CD4-positive, alpha-beta memory T cell (primary cell): Measurements from ENCODE around the gene PDPN. TPM values are rescaled to one million over a fixed set of nuclear protein-coding genes. Genes with fewer than 3 reads are reported as not detected.

Experiments
- CTCF ChIA-PET: fragments of 350-600 bp; sonication (Branson Sonifier 250); formaldehyde crosslinking; loops from one replicate; lab custom pipeline; 2021; ENCODE audit warnings: inconsistent platforms; ENCODE audit not compliant: partially characterized antibody; lab: Charles Lee
- POLR2A ChIA-PET: fragments of 350-600 bp; sonication (Branson Sonifier 250); formaldehyde crosslinking; loops from one replicate; lab custom pipeline; 2021; ENCODE audit not compliant: partially characterized antibody; lab: Charles Lee
- DNase-seq, 5 donors: peaks; one replicate each; pipeline versions ENCODE4 v3.0.0 to v3.0.0-alpha.2; 2020 to 2022; ENCODE audit warnings: mixed read lengths in 1 of 5
- H3K27ac ChIP-seq: one replicate; pipeline ENCODE4 v1.7.0; 2013; ENCODE audit warnings: low read depth, low read length
- H3K27me3 ChIP-seq: 2 replicates; pipeline ENCODE4 v1.7.0; 2013; ENCODE audit warnings: mild to moderate bottlenecking, low read length, moderate library complexity; ENCODE audit not compliant: insufficient read depth
- H3K36me3 ChIP-seq: 2 replicates; pipeline ENCODE4 v1.7.0; 2013; ENCODE audit warnings: mild to moderate bottlenecking, low read length, moderate library complexity; ENCODE audit not compliant: insufficient read depth
- H3K4me1 ChIP-seq: 2 replicates; pipeline ENCODE4 v1.7.0; 2013; ENCODE audit warnings: mild to moderate bottlenecking, low read length, moderate library complexity; ENCODE audit not compliant: insufficient read depth
- H3K4me3 ChIP-seq, 2 donors: one replicate each; pipeline ENCODE4 v1.7.0; 2013; ENCODE audit warnings: low read length in 2 of 2, mild to moderate bottlenecking in 1 of 2
- H3K9me3 ChIP-seq, 2 donors: one replicate each; pipeline ENCODE4 v1.7.0; 2013; ENCODE audit warnings: low read length in 2 of 2, control low read depth in 1 of 2; ENCODE audit not compliant: control insufficient read depth in 1 of 2
- H3K27ac Mint-ChIP-seq, 7 donors: one replicate each; pipeline ENCODE4 v1.8.0; 2020 to 2021; ENCODE audit warnings: mixed read lengths in 7 of 7, mild to moderate bottlenecking in 6 of 7, inconsistent platforms in 3 of 7, moderate library complexity in 3 of 7
- H3K27me3 Mint-ChIP-seq, 2 donors: one replicate each; pipeline ENCODE4 v1.8.0; 2020 to 2021; ENCODE audit warnings: mixed read lengths in 2 of 2
- H3K36me3 Mint-ChIP-seq, 2 donors: one replicate each; pipeline ENCODE4 v1.8.0; 2020 to 2021; ENCODE audit warnings: mixed read lengths in 2 of 2, inconsistent platforms in 1 of 2, mild to moderate bottlenecking in 1 of 2
- H3K4me1 Mint-ChIP-seq, 4 donors: one replicate each; pipeline ENCODE4 v1.8.0; 2020 to 2021; ENCODE audit warnings: mixed read lengths in 4 of 4, mild to moderate bottlenecking in 1 of 4
- H3K4me3 Mint-ChIP-seq, 8 donors: one replicate each; pipeline ENCODE4 v1.8.0; 2020 to 2021; ENCODE audit warnings: mixed read lengths in 8 of 8, mild to moderate bottlenecking in 7 of 8, moderate library complexity in 6 of 8, inconsistent platforms in 3 of 8
- H3K9me3 Mint-ChIP-seq, 8 donors: one replicate each; pipeline ENCODE4 v1.8.0; 2020 to 2021; ENCODE audit warnings: mixed read lengths in 8 of 8, mild to moderate bottlenecking in 5 of 8, inconsistent platforms in 3 of 8, moderate library complexity in 1 of 8
- intact Hi-C: fragments of 100-400 bp; cut with micrococcal nuclease; formaldehyde crosslinking; loops from one replicate; pipeline ENCODE4 v1.15.1; 2023
- polyA plus RNA-seq, 2 donors: library from polyadenylated mRNA; unstranded; fragments of 300-500 nt; fragmentation: Illumina TruSeq; gene quantifications; one replicate each; pipeline ENCODE4 v1.2.3, GENCODE V29; 2021
- total RNA-seq, 2 experiments: library from RNA; stranded (reverse); gene quantifications; one replicate each; pipeline ENCODE4 v1.2.3, GENCODE V29; 2021

Gene PDPN
- total and polyA plus RNA-seq, 4 experiments from 2014 or later: not detected

GRCh38 chr1:13543451-13544220, 40.0 kb upstream of the PDPN start:
- CTCF ChIA-PET: no interaction called here
- POLR2A ChIA-PET: no interaction called here
- no peaks in the 10 kb centered on the region for H3K36me3 Mint-ChIP-seq

GRCh38 chr1:13544221-13544556, 39.4 kb upstream of the PDPN start:
- H3K9me3 ChIP-seq: no peaks in the 10 kb centered on the region
- H3K27me3 ChIP-seq: no peaks in the 10 kb centered on the region
- no peaks in the 10 kb centered on the region for H3K36me3 Mint-ChIP-seq
- ChIA-PET CTCF (no interaction called here), POLR2A (no interaction called here)
- DNase-seq: no peak
- peaks cover 6 to 15% of the 10 kb centered on the region in 2 donors for H3K27me3 Mint-ChIP-seq
- peaks cover 0 to 3% (median 0%) of the 10 kb centered on the region in 8 donors for H3K9me3 Mint-ChIP-seq
- intact Hi-C loops: no loop called here
- H3K4me1 ChIP-seq: no peaks in the 10 kb centered on the region
- no peak overlapping the region for H3K4me3 ChIP-seq
- no peaks in the 10 kb centered on the region for H3K36me3 ChIP-seq
- H3K27ac ChIP-seq: no peak overlapping the region
- no peak overlapping the region for H3K27ac Mint-ChIP-seq
- H3K4me1 Mint-ChIP-seq: no peaks in the 10 kb centered on the region
- H3K4me3 Mint-ChIP-seq: no peak overlapping the region

More at GRCh38 chr1:13543451-13544220, 40.0 kb upstream of the PDPN start:
- no peaks in the 10 kb centered on the region for H3K4me1 Mint-ChIP-seq
- no peak overlapping the region for H3K4me3 ChIP-seq
- no peak for DNase-seq
- H3K9me3 Mint-ChIP-seq: peaks cover 0 to 3% (median 0%) of the 10 kb centered on the region in 8 donors
- no peak overlapping the region for H3K4me3 Mint-ChIP-seq
- H3K9me3 ChIP-seq: no peaks in the 10 kb centered on the region
- peak overlapping the region in 1 of 7 donors; percentile 66 for H3K27ac Mint-ChIP-seq
- H3K27me3 Mint-ChIP-seq: peaks cover 6 to 11% of the 10 kb centered on the region in 2 donors
- no peaks in the 10 kb centered on the region for H3K36me3 ChIP-seq
- H3K4me1 ChIP-seq: no peaks in the 10 kb centered on the region
- no peak overlapping the region for H3K27ac ChIP-seq
- no peaks in the 10 kb centered on the region for H3K27me3 ChIP-seq
- intact Hi-C loops: no loop called here

DNA sequence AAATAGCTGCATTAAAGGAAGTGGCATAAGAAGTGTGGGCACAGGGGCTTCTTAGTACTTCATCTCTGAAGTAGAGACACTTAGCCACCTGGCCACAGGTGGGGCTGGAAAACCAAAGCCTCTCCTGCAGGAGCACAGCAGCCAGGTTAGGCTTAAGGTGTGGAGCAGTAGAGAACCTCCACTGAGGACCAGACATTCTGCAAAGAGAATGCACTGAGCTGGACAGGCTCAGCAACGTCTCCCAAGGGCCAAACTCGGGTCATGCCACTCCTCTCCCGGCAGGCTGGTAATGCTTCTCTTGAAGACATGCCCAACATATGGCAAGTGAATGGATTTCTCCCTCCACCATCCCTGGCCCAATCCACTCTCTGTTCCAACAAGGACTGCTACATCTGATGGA, 36.8 kb upstream of the PDPN start:
- Histone ChIP-seq H3K9me3 (no peaks in the 10 kb centered on the region), H3K4me1 (no peaks in the 10 kb centered on the region), H3K4me3 (no peak overlapping the region), H3K27ac (no peak overlapping the region), H3K36me3 (no peaks in the 10 kb centered on the region), H3K27me3 (no peaks in the 10 kb centered on the region)
- Mint-ChIP-seq H3K4me1 (no peaks in the 10 kb centered on the region), H3K4me3 (no peak overlapping the region), H3K36me3 (no peaks in the 10 kb centered on the region), H3K27me3 (peaks cover 4 to 15% of the 10 kb centered on the region in 2 donors), H3K9me3 (peaks cover 0 to 3% (median 0%) of the 10 kb centered on the region in 8 donors), H3K27ac (no peak overlapping the region)
- intact Hi-C loops: no loop called here
- POLR2A ChIA-PET: no interaction called here
- CTCF ChIA-PET: no interaction called here
- DNase-seq: no peak

GRCh38 chr1:13548281-13548680, 35.4 kb upstream of the PDPN start:
- Mint-ChIP-seq H3K9me3 (peaks cover 0 to 3% (median 0%) of the 10 kb centered on the region in 8 donors), H3K27me3 (peaks cover 4 to 15% of the 10 kb centered on the region in 2 donors), H3K36me3 (no peaks in the 10 kb centered on the region), H3K4me3 (no peak overlapping the region), H3K27ac (no peak overlapping the region), H3K4me1 (no peaks in the 10 kb centered on the region)
- ChIA-PET POLR2A (no interaction called here), CTCF (no interaction called here)
- intact Hi-C loops: no loop called here
- H3K27ac ChIP-seq: no peak overlapping the region
- H3K36me3 ChIP-seq: no peaks in the 10 kb centered on the region
- H3K27me3 ChIP-seq: no peaks in the 10 kb centered on the region
- H3K9me3 ChIP-seq: no peaks in the 10 kb centered on the region
- H3K4me3 ChIP-seq: no peak overlapping the region
- DNase-seq: no peak
- H3K4me1 ChIP-seq: no peaks in the 10 kb centered on the region

GRCh38 chr1:13549021-13549420, 34.6 kb upstream of the PDPN start:
- Histone ChIP-seq H3K4me3 (no peak overlapping the region), H3K4me1 (no peaks in the 10 kb centered on the region), H3K36me3 (no peaks in the 10 kb centered on the region), H3K27me3 (no peaks in the 10 kb centered on the region), H3K9me3 (no peaks in the 10 kb centered on the region), H3K27ac (no peak overlapping the region)
- DNase-seq: no peak
- H3K36me3 Mint-ChIP-seq: no peaks in the 10 kb centered on the region
- H3K27ac Mint-ChIP-seq: no peak overlapping the region
- no peak overlapping the region for H3K4me3 Mint-ChIP-seq
- no peaks in the 10 kb centered on the region for H3K4me1 Mint-ChIP-seq
- H3K9me3 Mint-ChIP-seq: peaks cover 0 to 3% (median 0%) of the 10 kb centered on the region in 8 donors
- peaks cover 4 to 15% of the 10 kb centered on the region in 2 donors for H3K27me3 Mint-ChIP-seq
- ChIA-PET POLR2A (no interaction called here), CTCF (no interaction called here)
- intact Hi-C loops: no loop called here

DNA sequence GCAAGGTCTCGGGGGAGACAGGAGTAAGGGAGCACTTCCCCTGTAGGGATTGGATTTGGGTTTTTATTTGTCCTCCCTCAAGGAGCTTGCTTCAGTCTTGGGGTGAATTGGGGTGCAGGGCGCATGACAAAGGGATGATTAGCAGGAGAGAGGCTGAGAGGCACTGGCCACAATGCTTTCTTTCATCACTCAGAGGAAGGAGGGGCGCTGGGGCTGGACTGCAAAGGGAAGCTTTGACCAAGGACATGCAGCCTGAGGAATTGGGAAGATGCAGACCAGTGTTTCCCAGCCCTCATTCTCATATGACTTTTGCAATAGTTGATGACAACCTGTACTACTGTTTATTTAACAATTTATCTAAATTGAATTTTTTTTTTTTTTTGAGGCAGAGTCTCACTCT, 34.1 kb upstream of the PDPN start:
- no peaks in the 10 kb centered on the region for H3K9me3 ChIP-seq
- POLR2A ChIA-PET: no interaction called here
- H3K27ac ChIP-seq: no peak overlapping the region
- Mint-ChIP-seq H3K27ac (no peak overlapping the region), H3K36me3 (no peaks in the 10 kb centered on the region), H3K27me3 (peaks cover 4 to 15% of the 10 kb centered on the region in 2 donors), H3K9me3 (peaks cover 0 to 3% (median 0%) of the 10 kb centered on the region in 8 donors), H3K4me1 (no peaks in the 10 kb centered on the region), H3K4me3 (no peak overlapping the region)
- no peaks in the 10 kb centered on the region for H3K36me3 ChIP-seq
- H3K27me3 ChIP-seq: no peaks in the 10 kb centered on the region
- no peaks in the 10 kb centered on the region for H3K4me1 ChIP-seq
- DNase-seq: no peak
- CTCF ChIA-PET: no interaction called here
- no peak overlapping the region for H3K4me3 ChIP-seq
- intact Hi-C loops: no loop called here

DNA sequence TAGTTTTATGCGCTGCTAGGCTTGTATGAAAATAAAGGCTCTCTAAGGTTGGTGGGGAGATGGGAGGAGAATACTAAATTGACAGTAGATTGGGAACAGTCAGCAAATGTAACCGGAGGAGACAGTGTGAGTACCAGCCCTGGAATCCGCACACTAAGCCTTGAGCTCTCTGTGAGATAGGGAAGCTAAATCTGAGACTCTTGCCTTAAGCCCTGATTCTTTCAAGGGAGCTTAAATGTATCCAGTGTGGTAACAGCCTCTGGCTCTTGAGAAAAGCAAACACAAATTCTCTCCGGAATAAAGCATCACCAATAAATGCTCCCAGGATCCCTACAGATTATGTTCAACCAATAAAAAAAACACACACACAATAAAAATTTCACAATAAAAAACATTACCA, 33.0 kb upstream of the PDPN start:
- no peak overlapping the region for H3K4me3 ChIP-seq
- Mint-ChIP-seq H3K4me3 (no peak overlapping the region), H3K4me1 (no peaks in the 10 kb centered on the region), H3K9me3 (peaks cover 0 to 2% (median 0%) of the 10 kb centered on the region in 8 donors), H3K36me3 (no peaks in the 10 kb centered on the region), H3K27ac (no peak overlapping the region), H3K27me3 (peaks cover 2 to 15% of the 10 kb centered on the region in 2 donors)
- H3K36me3 ChIP-seq: no peaks in the 10 kb centered on the region
- no peak for DNase-seq
- intact Hi-C loops: no loop called here
- H3K9me3 ChIP-seq: no peaks in the 10 kb centered on the region
- CTCF ChIA-PET: no interaction called here
- no peak overlapping the region for H3K27ac ChIP-seq
- H3K27me3 ChIP-seq: no peaks in the 10 kb centered on the region
- POLR2A ChIA-PET: no interaction called here
- no peaks in the 10 kb centered on the region for H3K4me1 ChIP-seq
